Measurements from ENCODE around the gene KRT75.
A peak's percentile ranks its signal among the peaks of the same experiment; 100 is the strongest.

The KRT75 gene

GRCh38 chr12:52436828-52437474 is 2.8 kb upstream of the KRT75 start:
- in situ Hi-C loops (cut with HindIII; ENCODE audit: low pct_unique_long_range_greater_than_20kb, low sequenced_read_pairs), result no loop called here
- no peak for DNase-seq (ENCODE audit: low read depth in 1 of 2, low spot score in 1 of 2)
- no peak for TF ChIP-seq JUND (IDR thresholded peaks at IDR 0.05; ENCODE audit: low read depth)

DNA sequence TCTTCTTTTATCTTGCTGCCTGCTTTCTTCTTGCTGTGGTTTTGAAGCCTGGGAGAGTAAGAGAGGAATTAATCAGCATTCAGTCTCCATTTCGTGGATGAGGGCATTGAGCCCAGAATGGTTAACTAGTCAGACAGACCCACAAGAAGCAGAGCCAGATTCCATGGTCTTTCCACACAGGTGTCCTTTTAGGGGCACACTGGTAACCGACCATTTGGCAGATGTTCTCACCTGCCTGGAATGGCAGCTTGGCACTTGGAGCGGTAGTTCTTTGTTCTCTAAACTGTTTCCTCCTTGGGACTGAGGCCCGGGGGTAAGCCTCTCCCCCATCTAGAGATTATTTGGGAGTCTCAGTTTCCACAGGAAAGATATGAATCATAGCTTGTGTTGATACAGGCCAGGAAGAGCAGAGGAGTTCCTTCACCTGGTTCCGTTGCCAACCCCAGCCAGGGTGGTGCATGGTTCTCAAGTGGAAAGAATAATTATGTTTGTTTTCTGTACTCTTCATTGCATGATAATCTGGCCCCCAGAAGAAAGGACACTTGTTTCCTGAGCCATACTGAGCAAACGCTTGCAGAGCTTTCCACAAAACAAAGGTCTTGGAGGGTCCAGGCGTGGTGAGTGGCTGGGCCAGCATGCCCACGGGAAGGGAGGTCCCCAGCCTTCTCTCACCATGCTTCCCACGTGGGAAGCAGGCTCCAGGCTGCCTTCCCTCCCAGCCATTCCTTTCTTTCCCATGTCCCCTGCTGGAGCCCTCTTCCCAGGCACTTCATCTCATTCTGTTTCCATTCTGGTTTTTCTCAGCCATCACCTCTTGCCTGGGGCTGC is 2.0 kb upstream of the KRT75 start:
- TF ChIP-seq JUND (IDR thresholded peaks at IDR 0.05; ENCODE audit: low read depth), result no peak
- in situ Hi-C loops (cut with HindIII; ENCODE audit: low pct_unique_long_range_greater_than_20kb, low sequenced_read_pairs), result no loop called here
- DNase-seq (ENCODE audit: low read depth in 1 of 2, low spot score in 1 of 2), result no peak

DNA sequence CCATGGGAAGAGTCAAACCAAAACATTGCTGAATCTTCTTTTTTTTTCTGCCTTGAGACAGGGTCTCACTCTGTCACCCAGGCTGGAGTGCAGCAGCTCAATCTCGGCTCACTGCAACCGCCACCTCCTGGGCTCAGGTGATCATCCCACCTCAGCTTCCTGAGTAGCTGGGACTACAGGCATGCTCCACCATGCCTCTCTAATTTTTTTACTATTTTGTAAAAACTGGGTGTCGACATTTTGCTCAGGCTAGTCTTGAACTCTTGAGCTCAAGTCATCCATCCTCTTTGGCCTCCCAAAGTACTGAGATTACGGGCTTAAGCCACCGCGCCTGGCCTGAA is 1.5 kb upstream of the KRT75 start:
- no peak for TF ChIP-seq JUND (IDR thresholded peaks at IDR 0.05; ENCODE audit: low read depth)
- DNase-seq (ENCODE audit: low read depth in 1 of 2, low spot score in 1 of 2), result no peak
- in situ Hi-C loops (cut with HindIII; ENCODE audit: low pct_unique_long_range_greater_than_20kb, low sequenced_read_pairs), result no loop called here

DNA sequence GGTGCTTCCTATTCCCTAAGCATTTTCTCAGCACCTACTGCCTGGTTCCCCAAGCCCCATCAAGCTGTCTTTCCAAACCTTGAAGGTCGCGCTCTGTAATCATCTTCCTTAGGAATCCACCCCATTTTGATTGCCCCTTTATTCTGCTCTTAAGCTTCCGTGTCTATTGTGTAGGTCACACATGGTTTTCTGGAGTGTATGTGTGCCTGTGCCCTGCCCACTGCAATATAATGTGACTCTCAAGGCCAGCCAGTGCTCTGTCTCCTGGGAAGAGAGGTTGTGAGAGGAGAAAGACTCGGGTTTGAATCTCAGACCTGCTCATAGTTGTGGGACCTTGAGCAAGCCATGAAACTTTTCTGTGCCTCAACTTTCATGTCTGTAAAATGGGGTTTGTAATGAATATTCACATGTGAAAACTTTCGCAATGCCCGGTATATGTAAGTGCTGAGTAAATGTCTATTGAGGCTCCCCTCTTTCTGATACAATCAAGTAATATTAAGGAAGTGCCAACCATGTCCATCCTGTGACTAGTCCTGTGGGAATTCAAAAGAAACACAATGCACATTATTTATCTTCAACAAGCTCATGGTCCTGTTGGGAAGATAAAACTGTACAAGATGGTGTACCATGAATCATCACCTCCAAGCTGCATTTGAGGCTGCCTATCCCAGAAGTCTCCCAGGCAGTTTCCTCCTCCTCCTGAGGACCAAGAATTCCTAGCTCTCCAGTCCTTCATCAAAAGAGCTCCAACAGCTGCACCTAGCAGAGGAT is 774 bp upstream of the KRT75 start:
- in situ Hi-C loops (cut with HindIII; ENCODE audit: low pct_unique_long_range_greater_than_20kb, low sequenced_read_pairs), result no loop called here
- no peak for DNase-seq (ENCODE audit: low read depth in 1 of 2, low spot score in 1 of 2)
- TF ChIP-seq JUND (IDR thresholded peaks at IDR 0.05; ENCODE audit: low read depth), result no peak

- in situ Hi-C loops (cut with HindIII; ENCODE audit: low pct_unique_long_range_greater_than_20kb, low sequenced_read_pairs), result no loop called here
- TF ChIP-seq JUND (IDR thresholded peaks at IDR 0.05; ENCODE audit: low read depth), result no peak
- DNase-seq (ENCODE audit: low read depth in 1 of 2, low spot score in 1 of 2), result no peak
These were observed 580 bp downstream of the KRT75 start for GRCh38 chr12:52433501-52434080.

DNA sequence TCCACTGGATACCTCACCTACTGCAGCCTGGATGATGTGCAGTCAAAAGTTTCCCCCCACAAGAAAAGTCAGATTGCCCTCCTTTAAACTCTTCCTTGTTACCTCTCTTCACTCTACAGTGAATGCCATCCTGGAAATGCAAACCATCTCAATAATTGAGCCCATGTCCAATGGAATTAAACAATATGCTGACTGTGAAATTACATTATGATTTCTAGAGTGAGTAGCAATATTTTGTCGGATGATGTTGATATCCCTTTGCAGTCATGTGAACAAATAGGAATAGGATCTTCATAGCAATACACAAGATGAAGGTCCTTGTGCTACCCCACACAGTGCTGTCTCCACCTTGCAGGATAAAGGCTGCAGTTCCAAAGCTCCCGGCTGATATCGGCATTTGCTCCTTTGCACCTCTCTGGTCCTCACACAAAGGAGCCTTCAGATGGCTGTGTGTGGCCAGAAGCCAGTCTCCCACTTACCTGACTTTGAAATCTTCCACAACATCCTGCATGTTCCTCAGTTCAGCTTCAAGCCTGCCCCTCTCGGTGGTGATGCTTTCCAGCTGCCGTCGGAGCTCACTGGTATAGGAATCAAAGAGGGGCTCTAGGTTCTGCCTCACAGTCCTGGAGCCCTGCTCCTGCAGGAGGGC is 1.5 kb downstream of the KRT75 start:
- in situ Hi-C loops (cut with HindIII; ENCODE audit: low pct_unique_long_range_greater_than_20kb, low sequenced_read_pairs), result no loop called here
- no peak for TF ChIP-seq JUND (IDR thresholded peaks at IDR 0.05; ENCODE audit: low read depth)

DNA sequence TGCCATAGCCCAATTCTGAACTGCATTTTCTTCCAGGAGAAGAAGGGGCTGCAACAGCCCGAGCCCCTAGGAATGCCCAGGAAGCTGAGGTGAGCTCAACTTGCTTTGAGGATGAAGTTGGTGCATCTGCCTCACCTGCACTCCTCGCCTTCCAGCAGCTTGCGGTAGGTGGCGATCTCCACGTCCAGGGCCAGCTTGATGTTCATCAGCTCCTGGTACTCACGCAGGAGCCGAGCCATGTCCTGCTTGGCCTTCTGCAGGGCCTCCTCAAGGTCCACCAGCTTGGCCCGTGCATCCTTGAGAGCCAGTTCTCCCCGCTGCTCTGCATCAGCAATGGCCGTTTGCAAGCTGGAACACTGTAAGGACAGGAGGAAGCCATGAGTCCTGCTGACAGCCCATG is 6.0 kb downstream of the KRT75 start:
- TF ChIP-seq JUND (IDR thresholded peaks at IDR 0.05; ENCODE audit: low read depth), result no peak
- in situ Hi-C loops (cut with HindIII; ENCODE audit: low pct_unique_long_range_greater_than_20kb, low sequenced_read_pairs), result no loop called here
- DNase-seq (ENCODE audit: low read depth in 1 of 2, low spot score in 1 of 2), result peak in 1 of 2 experiments; percentile 36

More for the DNA sequence above, 1.5 kb downstream of the KRT75 start:
- no peak for DNase-seq (ENCODE audit: low read depth in 1 of 2, low spot score in 1 of 2)

DNA sequence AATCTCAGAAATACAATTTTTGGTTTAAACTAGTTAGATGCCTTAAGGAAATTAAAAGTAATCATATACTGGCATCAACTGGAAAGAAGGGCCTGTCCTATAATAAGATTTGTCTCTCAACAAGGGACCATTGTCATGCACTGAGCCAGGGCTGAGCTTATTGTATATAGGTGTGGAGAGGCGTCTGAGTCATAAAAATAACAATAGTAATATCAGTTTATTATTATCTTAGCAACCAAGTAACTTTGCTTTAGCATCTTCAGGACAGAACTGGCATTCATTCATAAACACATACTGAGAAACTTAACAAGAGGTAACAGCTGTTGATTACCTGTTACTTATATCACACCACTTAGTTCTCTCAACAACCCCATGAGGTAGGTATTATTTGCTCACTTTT is 7.1 kb downstream of the KRT75 start:
- DNase-seq (ENCODE audit: low read depth in 1 of 2, low spot score in 1 of 2), result no peak
- in situ Hi-C loops (cut with HindIII; ENCODE audit: low pct_unique_long_range_greater_than_20kb, low sequenced_read_pairs), result no loop called here
- TF ChIP-seq JUND (IDR thresholded peaks at IDR 0.05; ENCODE audit: low read depth), result no peak

- no peak for TF ChIP-seq JUND (IDR thresholded peaks at IDR 0.05; ENCODE audit: low read depth)
- DNase-seq (ENCODE audit: low read depth in 1 of 2, low spot score in 1 of 2), result no peak
- in situ Hi-C loops (cut with HindIII; ENCODE audit: low pct_unique_long_range_greater_than_20kb, low sequenced_read_pairs), result no loop called here
These were observed 8.1 kb downstream of the KRT75 start for GRCh38 chr12:52426034-52426433.

GRCh38 chr12:52425466-52425865 is 8.7 kb downstream of the KRT75 start:
- no peak for TF ChIP-seq JUND (IDR thresholded peaks at IDR 0.05; ENCODE audit: low read depth)
- no peak for DNase-seq (ENCODE audit: low read depth in 1 of 2, low spot score in 1 of 2)
- in situ Hi-C loops (cut with HindIII; ENCODE audit: low pct_unique_long_range_greater_than_20kb, low sequenced_read_pairs), result no loop called here

GRCh38 chr12:52423661-52424500 is 10.3 kb downstream of the KRT75 start:
- in situ Hi-C loops (cut with HindIII; ENCODE audit: low pct_unique_long_range_greater_than_20kb, low sequenced_read_pairs), result no loop called here
- no peak for DNase-seq (ENCODE audit: low read depth in 1 of 2, low spot score in 1 of 2)
- no peak for TF ChIP-seq JUND (IDR thresholded peaks at IDR 0.05; ENCODE audit: low read depth)

All from T47D (cell line).